HFF-Myc (cell line): ENCODE measurements around the gene PDE4D.

Experiments
- DNase-seq: peaks from one replicate; pipeline ENCODE4 v3.0.0-alpha.2; 2011; ENCODE audit warnings: low read depth; ENCODE audit errors: extremely low read depth
- H3K4me3 ChIP-seq: replicated peaks from 2 replicates; pipeline ENCODE4 v1.5.1; 2011; ENCODE audit warnings: low read depth, mild to moderate bottlenecking, control low read depth, low read length
- TF ChIP-seq, protein P1 (sequence below): IDR thresholded peaks from 2 replicates; pipeline ENCODE4 v1.5.1; 2012; ENCODE audit warnings: mild to moderate bottlenecking, low read depth, low read length, control low read depth; ENCODE audit errors: missing control alignments

The PDE4D gene

DNA sequence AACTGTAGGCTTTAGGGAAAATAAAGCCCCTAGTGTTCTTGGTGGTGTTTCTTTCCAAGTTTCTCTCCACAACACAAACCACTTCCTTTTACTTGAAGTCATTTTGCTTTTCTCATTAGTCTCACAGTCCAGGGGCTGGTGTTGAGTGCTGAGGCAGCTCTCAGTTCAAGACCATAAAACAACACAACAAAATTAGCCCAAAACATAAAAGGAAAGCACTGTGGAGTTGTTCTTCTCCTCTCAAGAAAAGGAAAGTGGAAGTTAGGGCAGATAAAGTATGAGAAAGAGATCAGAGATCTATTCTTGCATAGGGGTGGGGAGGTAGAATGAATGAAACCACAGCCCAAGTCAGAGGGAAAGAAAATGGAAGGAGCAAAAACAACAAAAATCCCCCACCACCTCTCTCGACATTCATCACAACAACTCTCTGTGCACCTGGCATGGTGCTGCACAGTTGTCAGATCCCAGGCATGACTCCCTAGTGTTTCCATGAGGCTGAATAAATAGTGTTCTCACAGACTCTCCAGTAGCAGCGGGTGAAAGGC, 740.8 kb downstream of the PDE4D start:
- TF ChIP-seq, protein P1, sequence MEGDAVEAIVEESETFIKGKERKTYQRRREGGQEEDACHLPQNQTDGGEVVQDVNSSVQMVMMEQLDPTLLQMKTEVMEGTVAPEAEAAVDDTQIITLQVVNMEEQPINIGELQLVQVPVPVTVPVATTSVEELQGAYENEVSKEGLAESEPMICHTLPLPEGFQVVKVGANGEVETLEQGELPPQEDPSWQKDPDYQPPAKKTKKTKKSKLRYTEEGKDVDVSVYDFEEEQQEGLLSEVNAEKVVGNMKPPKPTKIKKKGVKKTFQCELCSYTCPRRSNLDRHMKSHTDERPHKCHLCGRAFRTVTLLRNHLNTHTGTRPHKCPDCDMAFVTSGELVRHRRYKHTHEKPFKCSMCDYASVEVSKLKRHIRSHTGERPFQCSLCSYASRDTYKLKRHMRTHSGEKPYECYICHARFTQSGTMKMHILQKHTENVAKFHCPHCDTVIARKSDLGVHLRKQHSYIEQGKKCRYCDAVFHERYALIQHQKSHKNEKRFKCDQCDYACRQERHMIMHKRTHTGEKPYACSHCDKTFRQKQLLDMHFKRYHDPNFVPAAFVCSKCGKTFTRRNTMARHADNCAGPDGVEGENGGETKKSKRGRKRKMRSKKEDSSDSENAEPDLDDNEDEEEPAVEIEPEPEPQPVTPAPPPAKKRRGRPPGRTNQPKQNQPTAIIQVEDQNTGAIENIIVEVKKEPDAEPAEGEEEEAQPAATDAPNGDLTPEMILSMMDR, result no peak
- no peak overlapping the region for H3K4me3 ChIP-seq
- DNase-seq, result no peak

DNA sequence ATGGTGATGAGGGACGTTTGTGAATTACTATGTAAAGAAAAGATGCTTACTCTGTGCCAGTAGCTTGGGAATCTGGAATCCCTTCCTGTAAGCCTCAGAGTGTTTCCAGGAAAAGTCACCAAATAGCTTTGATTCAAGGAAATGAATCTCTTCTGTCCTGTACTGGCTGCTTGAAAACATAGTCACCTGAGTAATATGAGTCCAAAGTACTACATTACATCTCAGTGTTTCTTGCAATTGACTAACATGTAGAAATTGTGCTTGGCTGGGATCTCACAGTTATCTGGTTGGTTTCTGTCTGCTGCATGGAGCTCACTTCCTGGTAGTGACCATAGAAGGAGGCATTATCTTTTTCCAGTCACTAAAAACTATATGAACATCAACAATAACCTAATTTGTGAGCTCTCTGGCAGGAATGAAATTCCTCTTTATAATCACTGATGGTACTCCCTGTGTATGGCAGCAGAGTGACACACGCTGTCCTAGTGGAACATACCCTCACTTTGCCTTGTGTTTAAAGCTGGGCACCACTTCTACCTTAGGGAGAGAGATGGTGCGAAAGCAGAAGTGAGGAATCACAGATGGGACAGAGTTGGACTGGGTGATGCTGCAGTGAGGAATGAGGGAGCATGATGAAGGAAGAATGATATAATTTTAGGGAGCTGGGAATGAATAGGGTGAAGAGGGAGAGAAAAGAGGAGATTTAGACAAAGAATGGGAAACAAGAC, 742.2 kb downstream of the PDE4D start:
- no peak overlapping the region for H3K4me3 ChIP-seq
- TF ChIP-seq, protein P1, result no peak
- no peak for DNase-seq

DNA sequence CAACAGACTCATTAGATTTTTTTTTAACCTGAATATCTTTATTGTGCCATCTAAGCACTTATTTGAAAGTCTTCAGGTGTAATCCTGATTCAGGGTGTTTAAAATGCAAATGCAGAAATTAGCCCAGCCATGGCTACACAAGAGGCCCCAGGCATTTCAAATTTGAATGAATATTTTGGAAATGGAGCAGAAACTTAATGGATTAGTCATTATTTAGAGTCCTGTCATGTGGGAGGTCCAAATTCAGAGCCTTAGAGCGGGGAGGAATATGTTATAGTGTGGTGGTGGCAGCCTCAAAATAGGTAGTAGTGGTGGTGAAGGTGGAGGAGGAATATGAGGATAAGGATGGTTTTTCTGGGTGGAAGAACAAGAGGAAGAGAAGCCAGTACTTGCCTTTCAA, 743.7 kb downstream of the PDE4D start:
- H3K4me3 ChIP-seq, result no peak overlapping the region
- TF ChIP-seq, protein P1, result no peak
- DNase-seq, result no peak

DNA sequence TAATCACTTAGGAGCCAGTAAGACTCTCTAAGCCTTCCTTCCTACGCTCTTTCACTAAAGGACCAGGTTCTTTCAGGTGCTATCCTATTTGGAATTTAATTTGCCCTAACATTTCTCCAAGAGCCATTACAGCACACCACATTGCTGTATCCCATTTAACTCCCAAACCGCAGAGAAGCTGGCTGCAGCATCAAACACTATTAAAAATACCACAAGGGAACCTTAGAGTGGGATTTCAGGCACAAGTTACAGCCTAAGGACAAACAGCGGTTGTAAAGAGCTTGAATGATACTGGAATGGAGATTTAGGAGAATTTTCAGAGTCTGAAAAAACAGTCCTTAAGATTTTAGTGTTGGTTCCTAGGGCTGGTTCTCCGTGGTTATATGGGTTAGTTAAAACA, 744.3 kb downstream of the PDE4D start:
- TF ChIP-seq, protein P1, result no peak
- no peak overlapping the region for H3K4me3 ChIP-seq
- DNase-seq, result no peak

DNA sequence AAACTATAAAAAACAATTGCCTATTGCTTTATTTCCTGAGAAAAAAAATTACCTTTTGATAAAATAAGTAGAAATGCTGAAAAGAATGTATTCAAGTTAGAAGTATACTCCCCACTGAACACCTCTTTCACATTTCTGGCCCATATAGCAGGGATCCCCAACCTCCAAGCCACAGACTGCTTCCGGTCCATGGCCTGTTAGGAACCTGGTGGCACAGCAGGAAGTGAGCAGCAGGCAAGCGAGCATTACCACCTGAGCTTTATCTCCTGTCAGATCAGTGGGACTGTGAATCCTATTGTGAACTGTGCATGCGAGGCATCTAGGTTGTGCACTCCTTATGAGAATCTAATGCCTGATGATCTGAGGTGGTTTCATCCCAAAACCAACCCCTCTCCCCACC, 746.8 kb downstream of the PDE4D start:
- TF ChIP-seq, protein P1, result no peak
- DNase-seq, result no peak
- no peak overlapping the region for H3K4me3 ChIP-seq

DNA sequence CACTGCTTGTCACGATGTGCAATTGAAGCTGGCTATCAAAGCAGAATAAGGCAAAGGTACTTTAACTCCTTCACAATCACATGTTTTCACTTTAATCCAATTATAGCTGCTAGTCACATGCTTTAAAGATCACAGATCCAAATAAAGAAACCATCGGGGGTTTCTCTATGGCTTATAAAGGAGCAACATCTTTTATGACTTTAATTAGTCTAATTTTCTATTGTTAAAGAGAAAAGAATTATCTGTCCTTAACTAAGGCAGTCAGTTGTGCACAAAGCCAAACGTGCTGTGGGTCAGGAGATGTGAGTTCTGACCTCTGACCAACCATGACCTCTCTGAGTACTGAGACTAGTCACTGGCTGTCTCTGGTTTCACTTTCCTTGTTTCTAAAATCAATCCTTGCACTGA, 749.6 kb downstream of the PDE4D start:
- TF ChIP-seq, protein P1, result no peak
- DNase-seq, result no peak
- H3K4me3 ChIP-seq, result no peak overlapping the region

DNA sequence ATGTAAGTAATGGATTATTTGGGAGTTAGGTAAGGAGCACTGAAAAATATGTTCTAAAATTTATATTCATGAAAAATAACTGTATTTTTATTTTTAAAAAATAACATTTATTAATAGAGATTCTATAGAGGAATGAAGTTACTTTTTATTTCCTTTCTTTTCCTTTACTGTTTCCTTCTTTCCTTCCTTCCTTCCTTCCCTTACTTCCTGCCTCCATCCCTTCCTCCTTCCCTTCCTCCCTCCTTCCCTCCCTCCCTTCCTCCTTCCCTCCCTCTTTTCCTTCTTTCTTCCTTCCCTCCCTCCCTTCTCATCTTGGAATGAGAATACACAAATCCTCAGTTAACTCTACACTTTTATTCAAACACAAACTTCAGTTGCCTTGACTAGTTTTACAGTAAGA, 750.6 kb downstream of the PDE4D start:
- no peak overlapping the region for H3K4me3 ChIP-seq
- TF ChIP-seq, protein P1, result no peak
- DNase-seq, result no peak
